ENCODE measurements around the gene KRT12. TPM values are rescaled to one million over a fixed set of nuclear protein-coding genes. Genes with fewer than 3 reads are reported as not detected.

Gene KRT12
- polyA plus RNA-seq, 1 donor (not counting 4 experiments of a cell fraction or from before 2014, with no cell fraction given) = not detected

DNA sequence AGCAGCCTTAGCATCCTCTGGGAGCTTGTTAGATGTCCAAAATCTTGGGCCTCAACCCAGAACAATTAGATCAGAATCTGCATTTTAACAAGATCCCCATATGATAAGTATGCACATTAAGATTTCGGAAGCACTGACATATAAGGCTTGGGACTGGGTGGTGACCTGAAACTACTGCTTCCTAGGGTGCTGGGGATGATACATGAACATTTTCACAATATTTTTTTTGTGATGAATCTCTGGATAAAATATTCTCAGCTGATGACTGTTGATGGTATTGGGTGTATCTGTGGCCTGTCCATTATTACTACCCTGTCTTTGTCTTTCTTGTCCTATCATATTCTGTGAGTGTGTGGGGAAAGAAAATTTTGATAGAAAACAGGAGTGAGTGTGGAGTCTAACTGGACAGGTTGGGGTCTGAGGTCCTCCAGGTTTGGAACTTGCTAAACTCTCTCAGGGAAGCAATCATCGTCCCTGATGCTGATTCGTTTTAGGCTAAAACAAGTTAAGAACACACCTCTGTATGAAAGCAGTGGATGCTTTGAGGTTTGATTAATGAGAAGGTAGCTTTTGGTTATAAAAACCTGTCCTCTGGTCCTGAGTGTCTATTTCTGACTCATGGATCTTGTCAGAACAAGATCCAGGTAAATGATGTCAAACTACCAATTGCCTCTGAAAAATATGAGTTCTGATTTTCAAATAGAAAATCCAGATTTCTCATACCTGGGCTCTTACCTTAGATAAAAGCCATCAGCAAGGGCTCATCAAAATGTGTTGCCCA lies 47.2 kb upstream of the KRT12 start:
- Histone ChIP-seq H3K36me3 (ENCODE audit: control insufficient read depth in 2 of 2, extremely low read depth in 1 of 2, insufficient read depth in 2 of 2, low read length in 2 of 2) (no peaks in the 10 kb centered on the region), H3K9ac (ENCODE audit: control insufficient read depth, extremely low read depth, insufficient read depth, low read length) (peak overlapping the region; percentile 78), H2AFZ (ENCODE audit: control insufficient read depth, low read length) (no peak overlapping the region), H3K4me3 (ENCODE audit: control insufficient read depth in 2 of 3, extremely low read depth in 1 of 3, insufficient read depth in 2 of 3, low read depth in 1 of 3, low read length in 3 of 3) (peak overlapping the region in 2 of 3 experiments; percentile 46 to 57), H3K79me2 (ENCODE audit: control insufficient read depth, insufficient read depth, low read length) (no peaks in the 10 kb centered on the region), H3K4me1 (ENCODE audit: control insufficient read depth, extremely low read depth, insufficient read depth, low read length) (peaks cover 55% of the 10 kb centered on the region), H3K9me1 (ENCODE audit: control insufficient read depth, extremely low read depth, insufficient read depth, low read length) (no peaks in the 10 kb centered on the region), H3K9me3 (ENCODE audit: control insufficient read depth, low read depth, low read length) (no peaks in the 10 kb centered on the region), H3K4me2 (ENCODE audit: control insufficient read depth, extremely low read depth, insufficient read depth, low read depth, low read length) (peak overlapping the region; percentile 82), H3K27ac (ENCODE audit: control insufficient read depth, insufficient read depth, low read length) (peak overlapping the region; percentile 99), H4K20me1 (ENCODE audit: control insufficient read depth, extremely low read depth, insufficient read depth, low read length) (no peaks in the 10 kb centered on the region), H3K27me3 (ENCODE audit: control insufficient read depth, extremely low read depth, insufficient read depth, low read length) (no peaks in the 10 kb centered on the region)
- FAIRE-seq (peak; percentile 49), DNase-seq (ENCODE audit: low read depth, low spot score) (no peak)
- dilution Hi-C loops (cut with MboI; ENCODE audit: extremely low pct_ligation_motif_present, low sequenced_read_pairs) = no loop called here
- TF ChIP-seq EZH2 (IDR thresholded peaks at IDR 0.05; ENCODE audit: low read length) = no peak
- TF ChIP-seq, protein P1, sequence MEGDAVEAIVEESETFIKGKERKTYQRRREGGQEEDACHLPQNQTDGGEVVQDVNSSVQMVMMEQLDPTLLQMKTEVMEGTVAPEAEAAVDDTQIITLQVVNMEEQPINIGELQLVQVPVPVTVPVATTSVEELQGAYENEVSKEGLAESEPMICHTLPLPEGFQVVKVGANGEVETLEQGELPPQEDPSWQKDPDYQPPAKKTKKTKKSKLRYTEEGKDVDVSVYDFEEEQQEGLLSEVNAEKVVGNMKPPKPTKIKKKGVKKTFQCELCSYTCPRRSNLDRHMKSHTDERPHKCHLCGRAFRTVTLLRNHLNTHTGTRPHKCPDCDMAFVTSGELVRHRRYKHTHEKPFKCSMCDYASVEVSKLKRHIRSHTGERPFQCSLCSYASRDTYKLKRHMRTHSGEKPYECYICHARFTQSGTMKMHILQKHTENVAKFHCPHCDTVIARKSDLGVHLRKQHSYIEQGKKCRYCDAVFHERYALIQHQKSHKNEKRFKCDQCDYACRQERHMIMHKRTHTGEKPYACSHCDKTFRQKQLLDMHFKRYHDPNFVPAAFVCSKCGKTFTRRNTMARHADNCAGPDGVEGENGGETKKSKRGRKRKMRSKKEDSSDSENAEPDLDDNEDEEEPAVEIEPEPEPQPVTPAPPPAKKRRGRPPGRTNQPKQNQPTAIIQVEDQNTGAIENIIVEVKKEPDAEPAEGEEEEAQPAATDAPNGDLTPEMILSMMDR (optimal IDR thresholded peaks at IDR 0.05 in 1 of 3, IDR thresholded peaks at IDR 0.05 in 1 of 3, conservative IDR thresholded peaks at IDR 0.05 in 1 of 3; ENCODE audit: extremely low read depth in 1 of 3, insufficient read depth in 2 of 3, low read length in 3 of 3) = no peak

DNA sequence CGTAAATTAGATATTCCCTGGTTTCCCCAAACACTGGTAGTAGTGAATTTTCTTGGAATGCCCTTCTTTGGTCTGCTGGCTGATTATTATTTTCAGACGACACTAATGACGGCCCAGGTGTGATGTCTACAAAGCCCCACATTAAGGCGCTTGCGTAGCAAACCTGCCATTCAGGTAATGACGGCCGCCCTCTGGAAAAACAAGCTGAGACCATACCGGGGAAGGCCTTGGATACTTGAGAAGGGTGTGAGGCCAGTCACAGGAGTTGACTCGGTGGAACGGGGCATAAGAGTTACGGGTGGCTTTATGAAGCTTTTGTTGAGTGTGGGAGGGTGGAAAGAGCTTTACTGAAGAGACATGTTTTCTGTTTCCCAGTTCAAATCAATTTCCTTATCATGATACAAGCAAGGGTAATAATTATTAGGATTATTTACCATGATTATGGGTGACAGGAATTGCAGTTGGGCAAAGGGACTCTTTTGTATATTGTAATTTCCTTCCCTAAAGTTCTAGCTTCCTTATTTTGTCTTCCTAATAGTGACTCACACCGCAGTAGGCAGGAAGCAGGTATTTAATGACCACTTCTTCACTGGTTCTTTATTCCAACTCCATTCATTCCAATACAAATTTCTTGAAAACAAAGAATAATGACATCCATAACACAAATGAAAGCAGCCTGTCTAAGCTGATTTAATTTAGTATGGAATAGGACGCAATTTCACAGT lies 45.6 kb upstream of the KRT12 start:
- TF ChIP-seq, protein P1 (optimal IDR thresholded peaks at IDR 0.05 in 1 of 3, IDR thresholded peaks at IDR 0.05 in 1 of 3, conservative IDR thresholded peaks at IDR 0.05 in 1 of 3; ENCODE audit: extremely low read depth in 1 of 3, insufficient read depth in 2 of 3, low read length in 3 of 3) = no peak
- no peak for TF ChIP-seq EZH2 (IDR thresholded peaks at IDR 0.05; ENCODE audit: low read length)
- FAIRE-seq = no peak
- dilution Hi-C loops (cut with MboI; ENCODE audit: extremely low pct_ligation_motif_present, low sequenced_read_pairs) = no loop called here

More for the DNA sequence above, 45.6 kb upstream of the KRT12 start:
- Histone ChIP-seq H3K4me2 (ENCODE audit: control insufficient read depth, extremely low read depth, insufficient read depth, low read depth, low read length) (no peak overlapping the region), H3K9me1 (ENCODE audit: control insufficient read depth, extremely low read depth, insufficient read depth, low read length) (no peaks in the 10 kb centered on the region), H4K20me1 (ENCODE audit: control insufficient read depth, extremely low read depth, insufficient read depth, low read length) (no peaks in the 10 kb centered on the region), H3K27ac (ENCODE audit: control insufficient read depth, insufficient read depth, low read length) (no peak overlapping the region), H3K9me3 (ENCODE audit: control insufficient read depth, low read depth, low read length) (no peaks in the 10 kb centered on the region), H2AFZ (ENCODE audit: control insufficient read depth, low read length) (no peak overlapping the region), H3K4me1 (ENCODE audit: control insufficient read depth, extremely low read depth, insufficient read depth, low read length) (peaks cover 58% of the 10 kb centered on the region), H3K27me3 (ENCODE audit: control insufficient read depth, extremely low read depth, insufficient read depth, low read length) (no peaks in the 10 kb centered on the region), H3K4me3 (ENCODE audit: control insufficient read depth in 2 of 3, extremely low read depth in 1 of 3, insufficient read depth in 2 of 3, low read depth in 1 of 3, low read length in 3 of 3) (no peak overlapping the region), H3K9ac (ENCODE audit: control insufficient read depth, extremely low read depth, insufficient read depth, low read length) (no peak overlapping the region), H3K79me2 (ENCODE audit: control insufficient read depth, insufficient read depth, low read length) (no peaks in the 10 kb centered on the region), H3K36me3 (ENCODE audit: control insufficient read depth in 2 of 2, extremely low read depth in 1 of 2, insufficient read depth in 2 of 2, low read length in 2 of 2) (no peaks in the 10 kb centered on the region)
- DNase-seq (ENCODE audit: low read depth, low spot score) = no peak
